HEK293 (cell line): ENCODE results near the gene FAM76B.
A peak's percentile ranks its signal among the peaks of the same experiment; 100 is the strongest.

Source experiments
- CTCF ChIA-PET: fragments of 350-600 bp; formaldehyde crosslinking; extraction: SDS; loops from one replicate; lab custom pipeline; 2021; ENCODE audit warnings: antibody characterized with exemption; lab: Yijun Ruan, JAX
- POLR2A ChIA-PET: fragments of 300-600 bp; formaldehyde crosslinking; extraction: SDS; loops from one replicate; lab custom pipeline; 2020; ENCODE audit warnings: antibody characterized with exemption, inconsistent platforms; lab: Yijun Ruan, JAX
- H3K27ac ChIP-seq: fragments of 200-500 bp; sonication (Bioruptor generic); 2 replicates; pipeline ENCODE4 v1.5.1; 2014; ENCODE audit warnings: low read depth, low read length, control low read depth, inconsistent platforms; ENCODE audit errors: extremely low read depth
- H3K36me3 ChIP-seq, 2 experiments: fragments of 200-500 bp in 1 of 2; sonication (Bioruptor generic) in 1 of 2; 1 replicate in 1 of 2; 2 replicates in 1 of 2; pipeline ENCODE4 v1.5.1; 2014 to 2017; ENCODE audit warnings: inconsistent platforms in 2 of 2, low read length in 2 of 2; ENCODE audit not compliant: control insufficient read depth in 2 of 2, insufficient read depth in 1 of 2
- H3K4me1 ChIP-seq: fragments of 200-500 bp; sonication (Bioruptor generic); 2 replicates; pipeline ENCODE4 v1.5.1; 2014; ENCODE audit warnings: mild to moderate bottlenecking, low read length, inconsistent platforms; ENCODE audit not compliant: control insufficient read depth, insufficient read depth
- H3K4me3 ChIP-seq: 2 replicates; pipeline ENCODE4 v1.5.1; 2011; ENCODE audit warnings: low read depth, mild to moderate bottlenecking, control low read depth, low read length, moderate library complexity
- H3K9me3 ChIP-seq: fragments of 200-500 bp; sonication (Bioruptor generic); 2 replicates; pipeline ENCODE4 v1.5.1; 2014; ENCODE audit warnings: low read depth, low read length, inconsistent platforms; ENCODE audit not compliant: control insufficient read depth, insufficient read depth
- GLIS1 ChIP-seq: fragments of 450-650 bp; formaldehyde crosslinking; IDR thresholded peaks from 2 replicates; pipeline ENCODE4 v1.5.1; 2016; ENCODE audit warnings: missing biosample characterization, missing genetic modification characterization
- KLF10 ChIP-seq: fragments of 450-650 bp; IDR thresholded peaks from 2 replicates; pipeline ENCODE4 v1.5.1; 2018; ENCODE audit warnings: missing biosample characterization, mild to moderate bottlenecking, missing genetic modification characterization
- TCF7L2 ChIP-seq: IDR thresholded peaks from 2 replicates; pipeline ENCODE4 v1.6.1; 2011; ENCODE audit warnings: low read depth, mild to moderate bottlenecking, inconsistent platforms, low read length, moderate library complexity, borderline replicate concordance
- ZFHX2 ChIP-seq: fragments of 450-650 bp; formaldehyde crosslinking; conservative IDR thresholded peaks from 2 replicates; pipeline ENCODE4 v1.5.1; 2016; ENCODE audit warnings: missing biosample characterization, missing genetic modification characterization
- ZNF121 ChIP-seq: fragments of 450-650 bp; formaldehyde crosslinking; IDR thresholded peaks from 2 replicates; pipeline ENCODE4 v1.5.1; 2016; ENCODE audit warnings: missing biosample characterization, missing genetic modification characterization
- ZNF202 ChIP-seq: fragments of 450-650 bp; formaldehyde crosslinking; IDR thresholded peaks from 2 replicates; pipeline ENCODE4 v1.5.1; 2016; ENCODE audit warnings: missing biosample characterization, missing genetic modification characterization, borderline replicate concordance
- ZNF221 ChIP-seq: fragments of 450-650 bp; formaldehyde crosslinking; IDR thresholded peaks from 2 replicates; pipeline ENCODE4 v1.5.1; 2017; ENCODE audit warnings: missing biosample characterization, missing genetic modification characterization, borderline replicate concordance
- ZNF335 ChIP-seq: fragments of 450-650 bp; formaldehyde crosslinking; conservative IDR thresholded peaks from 2 replicates; pipeline ENCODE4 v1.5.1; 2016; ENCODE audit warnings: missing biosample characterization, missing genetic modification characterization
- ZNF660 ChIP-seq: fragments of 450-650 bp; IDR thresholded peaks from 2 replicates; pipeline ENCODE4 v1.5.1; 2018; ENCODE audit warnings: missing biosample characterization, mild to moderate bottlenecking, missing genetic modification characterization
- ZNF76 ChIP-seq: fragments of 450-650 bp; formaldehyde crosslinking; IDR thresholded peaks from 2 replicates; pipeline ENCODE4; 2016; ENCODE audit warnings: low read depth, missing biosample characterization, missing genetic modification characterization, borderline replicate concordance
- ZNF785 ChIP-seq: fragments of 450-650 bp; formaldehyde crosslinking; IDR thresholded peaks from 2 replicates; pipeline ENCODE4 v1.5.1; 2016; ENCODE audit warnings: missing biosample characterization, missing genetic modification characterization
- ZNF837 ChIP-seq: fragments of 450-650 bp; formaldehyde crosslinking; IDR thresholded peaks from 2 replicates; pipeline ENCODE4 v1.5.1; 2016; ENCODE audit warnings: missing biosample characterization, missing genetic modification characterization
- ZNF843 ChIP-seq: fragments of 450-650 bp; formaldehyde crosslinking; IDR thresholded peaks from 2 replicates; pipeline ENCODE4 v1.5.1; 2016; ENCODE audit warnings: missing biosample characterization, missing genetic modification characterization
- TF ChIP-seq, protein P1 (sequence below): sonication (generic); formaldehyde crosslinking; IDR thresholded peaks from 2 replicates; pipeline ENCODE4 v1.8.1; 2022; ENCODE audit warnings: mild to moderate bottlenecking, moderate library complexity, missing genetic modification reagents
- TF ChIP-seq, protein P2 (sequence below): fragments of 450-650 bp; formaldehyde crosslinking; IDR thresholded peaks from 2 replicates; pipeline ENCODE4 v1.5.0; 2017; ENCODE audit warnings: missing biosample characterization, missing genetic modification characterization, borderline replicate concordance
- TF ChIP-seq, protein P3 (sequence below): fragments of 450-650 bp; formaldehyde crosslinking; IDR thresholded peaks from 2 replicates; pipeline ENCODE4 v1.5.1; 2016; ENCODE audit warnings: missing biosample characterization, missing genetic modification characterization
- TF ChIP-seq, protein P4 (sequence below): fragments of 450-650 bp; formaldehyde crosslinking; IDR thresholded peaks from 2 replicates; pipeline ENCODE4 v1.5.1; 2017; ENCODE audit warnings: missing biosample characterization, missing genetic modification characterization
- TF ChIP-seq, protein P5 (sequence below): fragments of 450-650 bp; formaldehyde crosslinking; IDR thresholded peaks from 2 replicates; pipeline ENCODE4 v1.5.1; 2016; ENCODE audit warnings: missing biosample characterization, missing genetic modification characterization, borderline replicate concordance
- TF ChIP-seq, protein P6 (sequence below): fragments of 450-650 bp; formaldehyde crosslinking; IDR thresholded peaks from 2 replicates; pipeline ENCODE4 v1.5.1; 2016; ENCODE audit warnings: missing biosample characterization, missing genetic modification characterization

FAM76B gene

DNA sequence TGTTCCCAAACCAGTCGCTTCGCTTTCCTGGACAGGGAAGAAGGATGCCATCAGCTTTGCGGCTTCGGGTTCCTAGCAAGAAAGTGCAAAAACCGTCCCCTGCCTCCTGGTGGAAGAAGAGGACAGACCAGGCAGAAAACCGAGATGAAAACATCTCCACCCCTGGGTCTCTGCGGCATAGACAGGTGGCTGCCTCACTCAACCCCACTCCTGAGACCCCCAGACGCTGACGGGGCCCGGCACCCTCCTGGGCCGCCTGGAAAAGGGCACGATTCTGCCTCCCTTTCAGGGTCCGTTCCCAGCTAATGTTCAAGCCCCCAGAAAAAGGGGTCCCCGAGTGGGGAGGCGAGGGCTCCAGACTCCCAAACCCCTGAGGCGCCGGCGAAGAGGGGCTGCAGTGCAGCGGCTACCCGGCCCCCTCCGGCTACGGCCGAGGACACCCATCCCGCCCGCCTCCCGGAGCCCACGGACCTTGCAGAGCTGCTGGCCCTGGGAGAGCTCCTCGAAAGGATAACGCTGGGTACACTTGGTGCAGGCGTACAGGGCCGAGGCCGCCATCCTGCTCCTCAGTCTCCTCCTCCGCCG lies 569 bp downstream of the FAM76B start:
- CTCF ChIA-PET, result interaction anchor here (0.6 to 1.5 kb wide), 7 partner anchors 11 to 1020 kb away, joined by 3 to 4 read pairs (median 3); no protein-coding TSS in a partner anchor
- Histone ChIP-seq H3K4me1 (no peaks in the 10 kb centered on the region), H3K27ac (peak overlapping the region; percentile 80), H3K36me3 (peaks cover 18 to 37% of the 10 kb centered on the region in 2 experiments), H3K4me3 (peak overlapping the region; percentile 99), H3K9me3 (no peaks in the 10 kb centered on the region)
- TF ChIP-seq ZNF76 (tag by site-specific recombination) (no peak), ZNF785 (no peak), KLF10 (tag by site-specific recombination) (no peak), TCF7L2 (no peak), ZFHX2 (tag by site-specific recombination) (no peak), ZNF660 (tag by site-specific recombination) (0 out of 2 replicates have a peak, but pooled peaks have one; percentile 10), ZNF335 (tag by site-specific recombination) (peak; percentile 94)
- TF ChIP-seq, protein P1, sequence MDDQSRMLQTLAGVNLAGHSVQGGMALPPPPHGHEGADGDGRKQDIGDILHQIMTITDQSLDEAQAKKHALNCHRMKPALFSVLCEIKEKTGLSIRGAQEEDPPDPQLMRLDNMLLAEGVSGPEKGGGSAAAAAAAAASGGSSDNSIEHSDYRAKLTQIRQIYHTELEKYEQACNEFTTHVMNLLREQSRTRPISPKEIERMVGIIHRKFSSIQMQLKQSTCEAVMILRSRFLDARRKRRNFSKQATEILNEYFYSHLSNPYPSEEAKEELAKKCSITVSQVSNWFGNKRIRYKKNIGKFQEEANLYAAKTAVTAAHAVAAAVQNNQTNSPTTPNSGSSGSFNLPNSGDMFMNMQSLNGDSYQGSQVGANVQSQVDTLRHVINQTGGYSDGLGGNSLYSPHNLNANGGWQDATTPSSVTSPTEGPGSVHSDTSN, result peak; percentile 43; the same call in 1 of the 2 replicates
- POLR2A ChIA-PET, result interaction anchor here (0.8 to 4.2 kb wide), 12 partner anchors 8 to 816 kb away, joined by 3 to 19 read pairs (median 4); partner anchors contain the start of genes CCDC82, CWC15, JRKL and KDM4D

DNA sequence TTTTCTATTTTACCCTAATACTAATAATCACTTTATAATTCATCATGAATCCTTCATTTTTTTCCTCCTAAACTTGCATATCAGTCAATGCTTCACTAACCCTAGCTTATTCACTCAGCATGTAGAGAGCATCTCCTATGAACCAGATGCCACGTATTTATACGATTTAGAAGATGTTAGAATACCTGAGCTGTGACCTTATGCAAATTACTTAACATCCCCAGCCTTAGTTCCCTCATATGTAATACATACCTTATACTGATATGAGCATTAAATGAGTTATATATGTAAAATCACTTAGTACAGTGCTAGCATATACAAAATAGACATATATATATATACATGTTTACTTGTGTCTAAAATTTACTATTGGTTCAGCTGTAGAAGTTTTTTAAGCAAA lies 9.0 kb downstream of the FAM76B start:
- Histone ChIP-seq H3K36me3 (peaks cover 40 to 97% of the 10 kb centered on the region in 2 experiments), H3K4me1 (no peaks in the 10 kb centered on the region), H3K9me3 (no peaks in the 10 kb centered on the region), H3K27ac (no peak overlapping the region), H3K4me3 (no peak overlapping the region)
- POLR2A ChIA-PET, result interaction anchor here (0.6 kb wide), 1 partner anchor 9 kb away, joined by 3 read pairs; the partner anchor contains the start of gene FAM76B
- CTCF ChIA-PET, result interaction anchor here (0.5 to 0.8 kb wide), 4 partner anchors 125 to 1019 kb away, joined by 3 to 4 read pairs (median 3); no protein-coding TSS in a partner anchor
- no peak for TF ChIP-seq ZNF121 (tag by site-specific recombination)
- TF ChIP-seq, protein P2, sequence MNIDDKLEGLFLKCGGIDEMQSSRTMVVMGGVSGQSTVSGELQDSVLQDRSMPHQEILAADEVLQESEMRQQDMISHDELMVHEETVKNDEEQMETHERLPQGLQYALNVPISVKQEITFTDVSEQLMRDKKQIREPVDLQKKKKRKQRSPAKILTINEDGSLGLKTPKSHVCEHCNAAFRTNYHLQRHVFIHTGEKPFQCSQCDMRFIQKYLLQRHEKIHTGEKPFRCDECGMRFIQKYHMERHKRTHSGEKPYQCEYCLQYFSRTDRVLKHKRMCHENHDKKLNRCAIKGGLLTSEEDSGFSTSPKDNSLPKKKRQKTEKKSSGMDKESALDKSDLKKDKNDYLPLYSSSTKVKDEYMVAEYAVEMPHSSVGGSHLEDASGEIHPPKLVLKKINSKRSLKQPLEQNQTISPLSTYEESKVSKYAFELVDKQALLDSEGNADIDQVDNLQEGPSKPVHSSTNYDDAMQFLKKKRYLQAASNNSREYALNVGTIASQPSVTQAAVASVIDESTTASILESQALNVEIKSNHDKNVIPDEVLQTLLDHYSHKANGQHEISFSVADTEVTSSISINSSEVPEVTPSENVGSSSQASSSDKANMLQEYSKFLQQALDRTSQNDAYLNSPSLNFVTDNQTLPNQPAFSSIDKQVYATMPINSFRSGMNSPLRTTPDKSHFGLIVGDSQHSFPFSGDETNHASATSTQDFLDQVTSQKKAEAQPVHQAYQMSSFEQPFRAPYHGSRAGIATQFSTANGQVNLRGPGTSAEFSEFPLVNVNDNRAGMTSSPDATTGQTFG (tag by site-specific recombination), result no peak
- TF ChIP-seq ZNF843, result no peak
- TF ChIP-seq, protein P3, sequence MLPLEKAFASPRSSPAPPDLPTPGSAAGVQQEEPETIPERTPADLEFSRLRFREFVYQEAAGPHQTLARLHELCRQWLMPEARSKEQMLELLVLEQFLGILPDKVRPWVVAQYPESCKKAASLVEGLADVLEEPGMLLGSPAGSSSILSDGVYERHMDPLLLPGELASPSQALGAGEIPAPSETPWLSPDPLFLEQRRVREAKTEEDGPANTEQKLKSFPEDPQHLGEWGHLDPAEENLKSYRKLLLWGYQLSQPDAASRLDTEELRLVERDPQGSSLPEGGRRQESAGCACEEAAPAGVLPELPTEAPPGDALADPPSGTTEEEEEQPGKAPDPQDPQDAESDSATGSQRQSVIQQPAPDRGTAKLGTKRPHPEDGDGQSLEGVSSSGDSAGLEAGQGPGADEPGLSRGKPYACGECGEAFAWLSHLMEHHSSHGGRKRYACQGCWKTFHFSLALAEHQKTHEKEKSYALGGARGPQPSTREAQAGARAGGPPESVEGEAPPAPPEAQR (tag by site-specific recombination), result no peak
- no peak for TF ChIP-seq ZNF221 (tag by site-specific recombination)
- TF ChIP-seq, protein P4, sequence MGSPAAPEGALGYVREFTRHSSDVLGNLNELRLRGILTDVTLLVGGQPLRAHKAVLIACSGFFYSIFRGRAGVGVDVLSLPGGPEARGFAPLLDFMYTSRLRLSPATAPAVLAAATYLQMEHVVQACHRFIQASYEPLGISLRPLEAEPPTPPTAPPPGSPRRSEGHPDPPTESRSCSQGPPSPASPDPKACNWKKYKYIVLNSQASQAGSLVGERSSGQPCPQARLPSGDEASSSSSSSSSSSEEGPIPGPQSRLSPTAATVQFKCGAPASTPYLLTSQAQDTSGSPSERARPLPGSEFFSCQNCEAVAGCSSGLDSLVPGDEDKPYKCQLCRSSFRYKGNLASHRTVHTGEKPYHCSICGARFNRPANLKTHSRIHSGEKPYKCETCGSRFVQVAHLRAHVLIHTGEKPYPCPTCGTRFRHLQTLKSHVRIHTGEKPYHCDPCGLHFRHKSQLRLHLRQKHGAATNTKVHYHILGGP (tag by site-specific recombination), result no peak
- TF ChIP-seq, protein P5, sequence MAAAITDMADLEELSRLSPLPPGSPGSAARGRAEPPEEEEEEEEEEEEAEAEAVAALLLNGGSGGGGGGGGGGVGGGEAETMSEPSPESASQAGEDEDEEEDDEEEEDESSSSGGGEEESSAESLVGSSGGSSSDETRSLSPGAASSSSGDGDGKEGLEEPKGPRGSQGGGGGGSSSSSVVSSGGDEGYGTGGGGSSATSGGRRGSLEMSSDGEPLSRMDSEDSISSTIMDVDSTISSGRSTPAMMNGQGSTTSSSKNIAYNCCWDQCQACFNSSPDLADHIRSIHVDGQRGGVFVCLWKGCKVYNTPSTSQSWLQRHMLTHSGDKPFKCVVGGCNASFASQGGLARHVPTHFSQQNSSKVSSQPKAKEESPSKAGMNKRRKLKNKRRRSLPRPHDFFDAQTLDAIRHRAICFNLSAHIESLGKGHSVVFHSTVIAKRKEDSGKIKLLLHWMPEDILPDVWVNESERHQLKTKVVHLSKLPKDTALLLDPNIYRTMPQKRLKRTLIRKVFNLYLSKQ (tag by site-specific recombination), result no peak
- no peak for TF ChIP-seq ZNF837
- no peak for TF ChIP-seq GLIS1
- TF ChIP-seq, protein P6, sequence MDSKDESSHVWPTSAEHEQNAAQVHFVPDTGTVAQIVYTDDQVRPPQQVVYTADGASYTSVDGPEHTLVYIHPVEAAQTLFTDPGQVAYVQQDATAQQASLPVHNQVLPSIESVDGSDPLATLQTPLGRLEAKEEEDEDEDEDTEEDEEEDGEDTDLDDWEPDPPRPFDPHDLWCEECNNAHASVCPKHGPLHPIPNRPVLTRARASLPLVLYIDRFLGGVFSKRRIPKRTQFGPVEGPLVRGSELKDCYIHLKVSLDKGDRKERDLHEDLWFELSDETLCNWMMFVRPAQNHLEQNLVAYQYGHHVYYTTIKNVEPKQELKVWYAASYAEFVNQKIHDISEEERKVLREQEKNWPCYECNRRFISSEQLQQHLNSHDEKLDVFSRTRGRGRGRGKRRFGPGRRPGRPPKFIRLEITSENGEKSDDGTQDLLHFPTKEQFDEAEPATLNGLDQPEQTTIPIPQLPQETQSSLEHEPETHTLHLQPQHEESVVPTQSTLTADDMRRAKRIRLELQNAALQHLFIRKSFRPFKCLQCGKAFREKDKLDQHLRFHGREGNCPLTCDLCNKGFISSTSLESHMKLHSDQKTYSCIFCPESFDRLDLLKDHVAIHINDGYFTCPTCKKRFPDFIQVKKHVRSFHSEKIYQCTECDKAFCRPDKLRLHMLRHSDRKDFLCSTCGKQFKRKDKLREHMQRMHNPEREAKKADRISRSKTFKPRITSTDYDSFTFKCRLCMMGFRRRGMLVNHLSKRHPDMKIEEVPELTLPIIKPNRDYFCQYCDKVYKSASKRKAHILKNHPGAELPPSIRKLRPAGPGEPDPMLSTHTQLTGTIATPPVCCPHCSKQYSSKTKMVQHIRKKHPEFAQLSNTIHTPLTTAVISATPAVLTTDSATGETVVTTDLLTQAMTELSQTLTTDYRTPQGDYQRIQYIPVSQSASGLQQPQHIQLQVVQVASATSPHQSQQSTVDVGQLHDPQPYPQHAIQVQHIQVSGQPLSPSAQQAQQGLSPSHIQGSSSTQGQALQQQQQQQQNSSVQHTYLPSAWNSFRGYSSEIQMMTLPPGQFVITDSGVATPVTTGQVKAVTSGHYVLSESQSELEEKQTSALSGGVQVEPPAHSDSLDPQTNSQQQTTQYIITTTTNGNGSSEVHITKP (tag by site-specific recombination), result no peak
- TF ChIP-seq ZNF202 (tag by site-specific recombination), result no peak
